Stimulated activated CD8-positive, alpha-beta memory T cell treated with anti-CD3 and anti-CD28 coated beads, Interleukin-4, amount 100 ng/mL, for 48 hours (primary cell): ENCODE data around the gene SPDYE18.
"Not testable (repeated sequence)": the region's sequence is repeated elsewhere in the genome, so short reads cannot be mapped to it uniquely, and the experiment has no call there.

Experiments
- DNase-seq: peaks from one replicate; pipeline ENCODE4 v3.0.0-alpha.2; 2020

Gene SPDYE18

DNA sequence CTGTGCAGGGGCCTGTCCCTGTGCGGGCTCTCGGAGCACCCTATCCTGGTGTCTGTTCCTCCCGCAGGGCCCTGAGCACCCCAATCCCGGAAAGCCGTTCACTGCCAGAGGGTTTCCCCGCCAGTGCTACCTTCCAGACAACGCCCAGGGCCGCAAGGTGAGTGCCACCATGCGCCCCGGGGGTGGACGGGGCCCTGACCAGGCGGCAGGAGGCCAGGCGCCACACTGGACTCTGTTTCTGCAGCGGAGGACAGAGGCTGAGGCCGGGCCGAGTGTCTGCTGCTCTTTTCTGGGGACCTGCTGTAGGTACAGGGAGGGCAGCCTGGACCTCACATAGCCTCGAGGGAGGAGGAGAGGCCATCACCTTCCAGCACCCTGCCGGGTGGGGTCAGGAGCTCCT is 58.2 kb downstream of the SPDYE18 start:
- not testable (repeated sequence) for DNase-seq

- DNase-seq = not testable (repeated sequence)
Observed at GRCh38 chr7:77003241-77003640, 59.1 kb downstream of the SPDYE18 start.

DNA sequence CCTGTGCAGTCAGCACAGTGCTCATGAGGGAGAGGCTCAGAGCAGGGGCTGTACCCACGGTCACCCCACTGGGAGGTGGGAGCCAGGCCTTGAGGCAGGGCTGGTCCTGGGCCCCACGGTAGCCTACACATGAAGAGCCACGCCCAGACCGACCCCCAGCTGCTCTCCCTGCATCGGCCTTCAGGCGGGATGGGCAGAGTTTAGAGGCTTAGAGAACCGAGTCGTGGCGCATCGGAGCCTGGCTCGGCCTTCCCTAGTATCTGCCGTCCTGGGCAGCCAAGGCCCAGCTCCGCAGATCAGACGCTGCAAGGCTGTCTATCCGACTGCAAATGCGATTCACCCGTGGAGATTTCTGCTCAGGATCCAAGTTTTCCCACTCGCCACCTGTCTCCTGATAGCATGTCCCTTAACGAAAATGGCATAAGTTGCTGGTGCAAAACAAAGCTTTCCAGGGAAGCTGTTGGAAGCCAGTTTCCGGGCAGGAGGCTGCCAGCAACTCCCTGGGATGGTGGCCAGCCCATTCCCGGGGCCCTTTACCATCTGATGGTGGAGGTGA is 59.6 kb downstream of the SPDYE18 start:
- DNase-seq = not testable (repeated sequence)

DNA sequence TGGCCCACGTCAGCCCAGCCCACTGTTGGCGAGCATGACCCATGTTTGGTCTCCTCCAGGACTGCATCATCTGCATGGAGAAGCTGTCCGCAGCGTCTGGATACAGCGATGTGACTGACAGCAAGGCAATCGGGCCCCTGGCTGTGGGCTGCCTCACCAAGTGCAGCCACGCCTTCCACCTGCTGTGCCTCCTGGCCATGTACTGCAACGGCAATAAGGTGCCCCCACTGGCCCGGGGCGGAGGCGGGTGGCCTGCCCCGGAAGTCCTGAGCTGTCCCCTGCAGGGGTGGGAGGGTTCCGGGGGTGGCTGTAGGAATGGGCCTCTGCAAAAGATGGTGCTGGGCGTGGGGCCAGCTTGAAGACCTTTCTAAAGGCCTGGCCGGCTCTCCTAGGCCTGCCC is 60.3 kb downstream of the SPDYE18 start:
- not testable (repeated sequence) for DNase-seq
